Esophagus squamous epithelium (tissue), 4 donors: ENCODE results near the gene PRKRIP1.

Experiments
- CTCF ChIP-seq, 6 experiments: fragments of 450-650 bp in 4 of 6; fragments of 200-600 bp in 2 of 6; sonication (generic) in 2 of 6; IDR thresholded peaks; one replicate each; pipeline ENCODE4 v1.5.1; 2016 to 2019; ENCODE audit warnings: antibody characterized with exemption in 6 of 6, mild to moderate bottlenecking in 4 of 6, moderate library complexity in 4 of 6
- POLR2A ChIP-seq, 4 donors: fragments of 450-650 bp; IDR thresholded peaks; one replicate each; pipeline ENCODE4 v1.6.1; 2017; ENCODE audit warnings: antibody characterized with exemption in 4 of 4, mild to moderate bottlenecking in 4 of 4, moderate library complexity in 3 of 4

GRCh38 chr7:102472126-102473041 lies 76.2 kb downstream of the PRKRIP1 start:
- TF ChIP-seq CTCF (IDR thresholded peaks at IDR 0.05) (no peak), POLR2A (IDR thresholded peaks at IDR 0.05) (no peak)
